HG03280 (cell line): ENCODE measurements around the gene SYT2.
"Not testable (repeated sequence)": the region's sequence is repeated elsewhere in the genome, so short reads cannot be mapped to it uniquely, and the experiment has no call there.

ENCODE experiments used
- ATAC-seq: cut with Tn5 transposase; IDR thresholded peaks from one replicate; pipeline ENCODE4 v1.9.1; 2021; ENCODE audit warnings: mild to moderate bottlenecking, moderate library complexity; ENCODE audit not compliant: unreplicated experiment

SYT2 gene

GRCh38 chr1:202578001-202578504 lies 132.2 kb downstream of the SYT2 start:
- ATAC-seq, result no peak

DNA sequence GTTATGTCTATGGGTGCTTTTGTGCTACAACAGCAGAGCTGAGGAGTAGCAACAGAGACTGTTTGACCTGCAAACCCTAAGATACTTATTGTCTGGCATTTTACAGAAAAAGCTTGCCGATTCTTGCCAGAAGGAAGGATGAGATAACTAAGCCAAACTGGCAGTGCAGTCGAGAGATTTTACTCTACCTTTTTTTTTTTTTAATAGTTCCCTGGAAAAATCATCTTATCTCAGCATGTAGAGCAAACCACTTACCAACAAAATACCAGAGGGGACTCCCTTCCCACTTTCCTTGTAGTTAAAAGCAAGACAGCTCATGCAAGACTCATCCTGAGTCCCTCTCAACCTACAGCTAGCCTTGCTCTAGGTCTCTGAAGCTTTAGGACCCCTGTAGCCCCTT lies 132.9 kb downstream of the SYT2 start:
- ATAC-seq, result no peak

GRCh38 chr1:202576816-202577215 lies 133.4 kb downstream of the SYT2 start:
- ATAC-seq, result no peak

DNA sequence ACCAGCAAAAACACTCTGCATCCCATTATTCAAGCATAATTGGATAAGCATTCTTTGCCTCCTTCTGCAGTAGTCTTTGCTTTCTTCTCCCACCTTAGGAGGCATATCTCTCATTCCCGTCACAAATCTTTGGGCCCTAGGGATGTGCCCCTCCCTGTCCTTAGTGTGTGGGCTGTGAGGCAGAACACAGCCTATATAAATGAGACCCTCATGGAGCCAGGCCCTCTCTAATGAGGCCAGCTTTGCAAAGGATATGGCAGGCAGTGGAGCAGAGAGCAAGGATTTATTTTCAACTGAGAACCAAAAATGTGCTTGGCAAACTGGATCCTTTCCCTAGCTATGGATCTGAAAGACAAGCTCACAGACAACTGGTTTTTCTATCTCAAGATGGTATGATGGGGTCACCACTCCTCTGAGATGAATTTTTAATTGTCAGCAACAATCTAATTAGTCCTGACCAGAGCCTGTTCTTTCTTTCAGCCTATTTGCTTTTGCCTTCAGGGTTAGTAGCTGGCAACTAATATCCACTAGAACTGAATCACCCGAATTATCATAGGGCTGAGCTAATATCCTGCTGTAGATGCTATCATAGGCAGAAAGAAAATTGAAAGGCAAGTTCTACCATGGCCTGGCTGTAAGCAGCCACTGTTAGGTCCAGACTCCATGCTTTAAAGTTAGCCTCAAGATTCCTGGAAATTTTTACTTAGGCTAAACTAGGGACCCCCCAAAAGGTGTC lies 134.2 kb downstream of the SYT2 start:
- no peak for ATAC-seq

GRCh38 chr1:202572867-202573266 lies 137.4 kb downstream of the SYT2 start:
- no peak for ATAC-seq

DNA sequence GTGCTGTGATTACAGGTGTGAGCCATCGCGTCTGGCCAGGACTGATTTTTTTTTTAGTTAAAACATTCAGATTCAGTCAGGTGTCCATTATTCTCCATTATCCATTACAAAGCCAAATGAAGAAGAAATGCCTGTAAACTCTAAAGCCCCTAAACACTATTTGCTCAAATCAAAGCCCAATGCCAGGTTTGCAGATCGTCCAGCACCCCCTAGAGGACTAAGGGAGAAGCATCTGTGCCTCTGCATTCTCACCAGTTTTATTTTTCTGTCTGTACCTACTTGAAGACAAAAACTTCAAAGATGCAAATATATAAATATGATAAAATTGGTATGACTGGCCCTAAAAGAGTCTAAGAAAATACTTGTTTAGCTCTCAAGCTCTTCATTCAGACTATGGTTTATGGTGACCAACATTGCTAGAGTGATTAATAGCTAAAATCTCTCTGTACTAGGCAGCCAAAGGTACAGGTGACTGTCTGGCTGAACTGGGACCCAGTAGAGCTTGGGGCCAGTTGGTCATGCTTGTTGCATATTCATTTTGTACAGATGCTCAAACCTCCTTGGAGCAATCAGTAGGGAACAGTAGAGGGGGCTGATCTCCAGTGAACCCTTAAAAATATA lies 138.4 kb downstream of the SYT2 start:
- no peak for ATAC-seq

GRCh38 chr1:202569393-202570322 lies 140.6 kb downstream of the SYT2 start:
- ATAC-seq, result no peak

DNA sequence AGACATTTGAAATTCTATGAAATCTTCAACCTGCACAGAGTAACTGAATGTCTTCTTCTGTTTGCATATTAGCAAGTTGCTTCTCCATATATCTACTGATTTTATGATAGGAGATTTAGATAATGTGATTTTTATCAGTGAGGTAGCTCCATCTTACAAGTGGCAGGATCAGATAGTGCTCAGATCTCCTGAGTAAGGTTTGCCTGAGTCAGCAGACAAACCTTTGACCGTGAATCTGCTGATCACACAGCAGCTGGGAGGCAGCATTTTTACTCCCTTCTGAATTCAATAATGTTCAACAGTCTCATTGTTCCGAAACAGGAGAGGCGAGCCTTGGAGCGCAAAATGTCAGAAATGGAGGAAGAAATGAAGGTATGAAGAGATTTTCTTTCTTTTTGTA lies 141.4 kb downstream of the SYT2 start:
- ATAC-seq, result no peak

GRCh38 chr1:202568410-202568809 lies 141.8 kb downstream of the SYT2 start:
- no peak for ATAC-seq

DNA sequence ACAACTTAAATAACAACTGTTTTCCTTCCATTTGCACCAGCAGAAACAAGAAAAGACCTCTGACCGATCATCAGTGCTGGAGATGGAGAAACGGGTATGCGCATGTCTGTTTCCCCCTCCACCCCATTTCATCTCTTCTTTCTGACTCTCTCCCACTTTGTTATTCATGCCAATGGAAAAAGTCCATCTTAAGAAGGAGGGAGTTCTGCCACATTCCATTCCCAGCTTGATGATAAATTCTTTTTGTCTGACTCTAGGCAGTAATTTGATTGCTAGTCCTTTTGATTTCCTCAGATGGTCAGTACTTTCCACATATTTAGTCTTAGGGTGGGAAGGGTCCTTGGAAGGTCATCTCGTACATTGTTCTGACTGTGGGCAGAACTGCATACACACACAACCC lies 142.5 kb downstream of the SYT2 start:
- no peak for ATAC-seq

GRCh38 chr1:202565890-202566602 lies 144.2 kb downstream of the SYT2 start:
- ATAC-seq, result peak; percentile 75

- ATAC-seq, result no peak
These were observed 145.2 kb downstream of the SYT2 start for GRCh38 chr1:202564958-202565495.

- no peak for ATAC-seq
These were observed 146.4 kb downstream of the SYT2 start for GRCh38 chr1:202563818-202564217.

DNA sequence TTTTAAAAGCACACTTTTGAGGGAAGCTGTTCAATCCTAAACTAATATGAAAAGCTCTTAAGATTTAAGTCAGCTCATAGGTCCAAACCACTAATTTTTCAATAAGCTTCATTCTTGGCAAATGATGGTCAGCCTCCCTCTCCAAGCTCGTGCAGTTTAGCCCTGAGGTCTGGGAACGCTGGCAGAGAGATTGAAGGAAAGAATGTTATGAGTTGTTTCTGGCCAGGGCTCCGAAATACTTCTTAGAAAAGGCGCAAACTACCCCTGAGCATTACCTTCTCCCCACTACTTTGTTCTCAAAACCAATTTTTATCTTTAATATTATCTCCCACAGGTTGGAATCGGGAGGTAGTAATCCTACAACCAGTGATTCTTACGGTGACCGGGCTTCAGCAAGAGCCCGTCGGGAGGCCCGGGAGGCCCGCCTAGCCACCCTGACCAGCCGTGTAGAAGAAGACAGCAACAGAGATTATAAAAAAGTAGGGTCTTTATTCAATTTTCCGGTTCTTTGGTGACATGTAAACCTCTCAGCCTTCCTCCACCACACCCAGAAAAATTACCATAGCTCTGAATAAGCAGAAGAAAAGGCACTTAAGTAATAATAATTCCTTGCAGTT lies 147.7 kb downstream of the SYT2 start:
- ATAC-seq, result no peak

DNA sequence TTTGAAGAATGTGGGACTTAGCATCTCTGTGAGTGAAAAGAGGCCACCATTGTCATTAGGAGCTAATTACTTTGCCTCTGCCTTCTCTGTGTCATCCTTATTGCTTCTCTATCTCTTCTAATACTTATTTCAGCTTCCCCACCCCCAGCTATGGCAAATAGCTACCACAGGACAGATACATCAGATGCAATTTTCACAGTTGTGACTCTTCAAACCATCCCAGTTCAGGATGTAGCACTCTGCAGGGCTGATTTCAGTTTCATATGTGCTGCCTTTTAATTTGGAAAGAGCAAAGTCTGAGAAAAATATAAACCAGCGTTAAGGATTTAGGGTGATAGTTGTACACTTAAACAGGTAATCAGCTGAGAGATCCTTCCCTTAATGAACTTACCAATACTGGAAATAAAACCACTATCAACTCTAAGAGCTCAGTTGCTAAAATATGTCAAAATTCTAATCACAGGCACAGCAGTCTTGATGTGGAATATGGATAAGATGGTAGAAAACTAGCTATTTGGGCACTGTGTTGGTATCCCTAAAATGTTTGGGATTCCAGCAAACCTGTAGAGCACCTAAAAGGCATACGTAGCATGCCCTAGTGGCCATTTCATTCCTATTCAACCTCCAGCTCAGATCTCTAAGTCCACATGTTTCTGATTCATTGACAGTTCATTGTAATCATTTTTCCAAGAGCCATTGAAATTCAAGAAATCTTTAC lies 148.4 kb downstream of the SYT2 start:
- ATAC-seq, result no peak

DNA sequence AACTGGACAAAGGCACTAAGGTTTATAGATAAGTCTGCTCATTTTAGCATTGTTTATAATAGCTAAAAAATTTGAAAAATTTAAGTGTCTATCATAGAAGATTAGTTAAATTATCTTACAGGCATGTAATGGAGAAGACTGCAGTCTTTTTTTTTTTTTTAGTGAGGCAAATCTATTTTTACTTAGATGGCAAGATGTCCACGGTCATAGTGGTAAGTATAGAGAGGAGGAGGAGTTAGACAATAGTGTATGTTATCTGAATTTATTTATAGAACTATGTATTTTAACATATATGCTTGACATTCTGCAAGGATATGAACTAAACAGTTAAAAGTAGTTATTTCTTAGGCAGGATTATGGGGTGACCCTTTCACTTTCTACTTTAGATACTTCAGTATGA lies 149.0 kb downstream of the SYT2 start:
- ATAC-seq, result no peak

DNA sequence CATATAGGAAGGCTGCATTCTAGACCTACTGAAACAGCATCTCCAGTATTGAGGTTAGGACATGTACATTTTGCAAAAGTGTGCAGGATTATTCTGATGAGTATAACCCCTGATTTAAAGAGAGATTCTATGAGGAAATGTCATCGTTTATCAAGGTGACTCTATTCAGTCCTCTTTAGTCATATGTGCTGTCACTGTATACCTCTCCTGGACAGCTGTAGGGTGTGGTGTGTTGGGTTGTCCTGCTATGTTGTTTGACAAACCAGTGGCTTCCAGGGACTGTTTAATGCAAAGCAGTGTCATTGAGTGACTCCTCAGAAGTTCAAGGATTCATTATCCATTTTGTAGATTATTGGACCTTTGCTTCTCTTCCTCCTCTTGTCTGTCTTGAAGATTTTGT lies 152.6 kb downstream of the SYT2 start:
- ATAC-seq, result not testable (repeated sequence)

DNA sequence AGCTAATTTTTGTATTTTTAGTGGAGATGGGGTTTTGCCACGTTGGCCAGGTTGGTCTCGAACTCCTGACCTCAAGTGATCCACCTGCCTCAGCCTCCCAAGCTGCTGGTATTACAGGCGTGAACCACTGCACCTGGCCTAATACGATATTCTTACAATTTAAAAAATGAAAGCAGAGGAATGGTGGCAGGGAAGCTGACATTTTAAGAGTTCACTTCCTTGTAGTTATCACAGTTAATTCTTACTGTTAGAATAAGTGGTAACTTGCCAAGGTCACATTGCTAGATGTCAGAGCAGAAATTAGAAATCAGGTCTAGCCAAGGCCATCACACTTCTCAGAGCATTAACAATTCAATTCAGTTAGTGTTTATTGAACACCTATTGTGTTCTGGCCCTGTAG lies 154.2 kb downstream of the SYT2 start:
- ATAC-seq, result not testable (repeated sequence)

GRCh38 chr1:202554619-202555018 lies 155.6 kb downstream of the SYT2 start:
- not testable (repeated sequence) for ATAC-seq
